ENCODE measurements around the gene CACNG8.

CACNG8 gene

DNA sequence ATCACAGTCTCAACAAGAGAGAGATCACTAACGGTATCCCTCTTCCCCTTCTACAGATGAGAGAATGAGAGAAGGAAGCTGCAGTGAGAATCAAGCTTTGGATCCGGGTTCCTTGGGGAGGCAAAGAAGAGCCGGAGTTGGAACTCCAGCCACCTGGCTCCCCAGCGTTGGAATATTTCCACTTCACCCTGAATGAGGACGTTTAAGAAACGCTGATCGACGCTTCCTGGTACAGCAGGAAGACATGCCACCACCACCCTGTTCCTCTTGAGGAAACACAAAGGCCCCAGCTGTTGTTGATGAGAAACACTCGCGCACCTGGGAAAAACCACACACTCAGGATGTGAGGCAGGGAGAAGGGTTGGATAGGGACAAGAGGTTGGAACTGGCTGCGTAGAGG lies 11.3 kb upstream of the CACNG8 start:
- no peak for DNase-seq (ENCODE audit: low read depth)
- no peak overlapping the region for H3K4me3 ChIP-seq (ENCODE audit: low read depth, low read length)
- TF ChIP-seq CTCF (IDR thresholded peaks at IDR 0.05; ENCODE audit: insufficient read depth, low read depth, low read length, missing control alignments), result no peak

DNA sequence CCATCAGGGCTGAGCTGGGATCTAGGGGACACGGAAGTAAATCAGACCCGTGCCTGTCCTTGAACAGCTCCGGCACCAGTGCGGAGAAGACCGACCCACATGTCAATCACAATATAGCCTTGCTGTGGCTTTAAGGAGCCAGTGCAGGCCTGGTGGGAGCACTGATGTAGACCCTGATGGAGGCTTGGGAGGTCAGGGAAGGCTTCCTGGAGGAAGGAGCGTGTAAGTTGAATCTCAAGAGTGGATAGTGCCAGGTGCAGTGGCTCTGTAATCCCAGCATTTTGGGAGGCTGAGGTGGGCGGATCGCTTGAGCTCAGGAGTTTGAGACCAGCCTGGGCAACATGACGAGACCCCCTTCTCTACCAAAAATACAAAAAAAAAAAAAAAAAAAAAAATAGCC lies 10.8 kb upstream of the CACNG8 start:
- no peak overlapping the region for H3K4me3 ChIP-seq (ENCODE audit: low read depth, low read length)
- TF ChIP-seq CTCF (IDR thresholded peaks at IDR 0.05; ENCODE audit: insufficient read depth, low read depth, low read length, missing control alignments), result no peak
- no peak for DNase-seq (ENCODE audit: low read depth)

DNA sequence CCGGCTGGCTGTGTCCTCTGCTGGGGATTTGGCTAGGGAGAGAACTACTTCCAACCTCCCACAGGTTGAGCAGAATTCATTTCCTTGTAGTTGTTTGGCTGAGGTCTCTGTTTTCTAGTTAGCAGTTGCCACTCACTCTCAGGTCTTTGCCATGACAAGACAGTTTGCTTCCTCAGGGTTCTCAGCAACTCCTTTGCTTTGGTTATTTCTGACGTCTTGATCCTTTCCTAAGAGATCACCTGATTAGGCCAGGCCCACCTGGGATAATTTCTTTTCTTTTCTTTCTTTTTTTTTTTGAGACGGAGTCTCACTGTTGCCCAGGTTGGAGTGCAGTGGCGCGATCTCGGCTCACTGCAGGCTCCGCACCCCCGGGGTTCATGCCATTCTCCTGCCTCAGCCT lies 9.4 kb upstream of the CACNG8 start:
- no peak overlapping the region for H3K4me3 ChIP-seq (ENCODE audit: low read depth, low read length)

DNA sequence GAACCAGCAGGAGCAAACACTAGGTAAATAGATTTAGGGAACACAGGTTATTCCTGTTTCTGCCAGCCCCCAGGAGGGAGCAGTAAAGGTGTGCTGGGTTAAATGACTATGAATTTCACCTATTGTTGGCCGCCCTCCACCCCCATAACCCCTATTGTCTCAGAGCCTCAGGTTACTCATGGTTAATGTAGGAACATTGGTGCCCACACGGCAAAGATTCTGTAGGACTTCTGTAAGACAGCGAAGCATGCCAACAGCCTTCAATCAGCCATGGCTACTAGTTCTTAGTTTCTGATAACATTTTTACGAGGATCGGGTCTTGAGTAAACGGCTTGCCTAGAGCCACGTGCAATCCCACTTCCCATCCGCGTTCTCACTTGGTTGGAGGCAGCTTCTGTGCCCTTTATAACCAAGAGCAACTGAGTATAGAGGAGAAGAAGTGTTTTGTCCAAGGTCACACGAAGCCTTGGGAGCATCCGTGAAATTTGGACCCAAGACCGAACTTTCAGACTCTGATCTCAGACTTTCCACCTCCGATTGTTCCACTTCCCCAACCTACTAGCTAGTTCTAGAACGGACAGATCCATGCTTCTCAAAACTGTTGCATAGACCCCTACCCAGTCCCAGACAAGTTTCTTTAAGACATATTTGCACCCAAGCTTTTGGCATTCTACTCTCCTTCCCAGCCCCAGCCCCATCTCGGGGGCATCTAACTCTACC lies 5.1 kb upstream of the CACNG8 start:
- no peak overlapping the region for H3K4me3 ChIP-seq (ENCODE audit: low read depth, low read length)
- DNase-seq (ENCODE audit: low read depth), result no peak
- no peak for TF ChIP-seq CTCF (IDR thresholded peaks at IDR 0.05; ENCODE audit: insufficient read depth, low read depth, low read length, missing control alignments)

More for the DNA sequence above, 9.4 kb upstream of the CACNG8 start:
- no peak for DNase-seq (ENCODE audit: low read depth)
- TF ChIP-seq CTCF (IDR thresholded peaks at IDR 0.05; ENCODE audit: insufficient read depth, low read depth, low read length, missing control alignments), result no peak

DNA sequence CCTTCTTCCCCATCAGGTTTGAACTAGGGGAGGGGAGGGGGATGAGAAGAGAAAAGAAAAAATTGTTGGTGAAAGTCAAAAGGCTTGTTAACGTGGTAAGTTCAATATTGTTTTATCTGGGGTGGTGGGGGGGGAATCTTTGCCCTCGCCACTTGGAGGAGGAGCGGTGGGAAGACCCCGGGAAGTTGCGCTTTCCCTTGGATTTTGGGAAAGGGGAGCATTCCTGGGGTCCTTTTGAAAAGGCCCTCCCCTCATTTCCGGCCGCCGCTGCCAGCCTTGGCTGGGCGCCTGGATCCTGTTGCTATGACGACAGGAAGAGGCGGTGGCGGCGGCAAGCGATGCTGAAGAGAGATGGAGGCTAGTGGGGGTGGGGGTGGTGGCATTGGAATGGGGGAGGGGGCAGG lies 4.6 kb upstream of the CACNG8 start:
- no peak overlapping the region for H3K4me3 ChIP-seq (ENCODE audit: low read depth, low read length)
- DNase-seq (ENCODE audit: low read depth), result no peak
- no peak for TF ChIP-seq CTCF (IDR thresholded peaks at IDR 0.05; ENCODE audit: insufficient read depth, low read depth, low read length, missing control alignments)

DNA sequence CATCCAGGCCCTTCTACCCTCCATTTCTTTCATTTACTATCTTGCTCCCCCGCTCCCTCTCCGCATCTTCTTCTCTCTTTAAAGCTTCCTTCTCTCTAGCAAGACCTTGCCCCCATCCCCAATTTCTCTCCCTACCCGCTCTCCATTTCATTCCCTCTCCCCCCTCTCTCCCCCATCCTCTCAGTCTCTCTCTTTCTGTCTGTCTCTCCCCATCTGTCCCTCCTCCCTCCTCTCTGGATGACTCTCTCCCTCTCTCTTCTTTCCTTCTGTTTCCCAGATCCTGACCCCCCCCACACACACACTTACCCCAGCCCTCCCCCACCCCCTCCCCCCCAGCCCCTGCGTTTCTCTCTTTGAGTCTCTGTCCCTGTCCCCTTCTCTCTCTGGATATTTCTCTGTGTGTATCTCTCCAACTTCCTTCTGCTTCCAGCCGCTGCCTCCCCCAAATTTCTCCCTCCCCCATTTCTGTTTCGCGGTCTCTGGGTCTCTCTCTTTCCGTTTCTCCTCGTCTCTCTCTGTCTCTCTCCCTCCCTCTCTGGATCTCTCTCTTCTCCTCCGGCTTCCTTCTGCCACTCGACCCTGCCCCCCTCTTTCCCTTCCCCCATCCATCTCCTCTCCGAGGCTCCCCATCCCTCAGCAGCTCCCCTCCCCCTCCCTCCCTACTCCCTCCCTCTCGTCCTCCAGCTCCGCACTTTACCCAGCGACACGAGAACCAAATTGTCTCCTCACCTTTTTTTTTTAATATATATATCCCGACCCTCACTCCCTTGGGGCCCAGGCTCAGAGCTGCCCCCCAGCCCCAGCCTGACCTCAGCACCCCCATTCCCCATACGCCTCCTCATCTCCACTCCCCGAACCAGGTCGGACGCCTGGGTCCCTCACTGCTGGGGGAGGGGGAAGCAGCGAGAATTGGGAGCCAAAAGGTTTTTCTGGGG lies 3.6 kb upstream of the CACNG8 start:
- no peak for DNase-seq (ENCODE audit: low read depth)
- no peak overlapping the region for H3K4me3 ChIP-seq (ENCODE audit: low read depth, low read length)
- TF ChIP-seq CTCF (IDR thresholded peaks at IDR 0.05; ENCODE audit: insufficient read depth, low read depth, low read length, missing control alignments), result no peak

Data from GM12865 (cell line).